OCI-M1 (cell line): ENCODE results near the gene TCF3.
"Not testable (repeated sequence)": the region's sequence is repeated elsewhere in the genome, so short reads cannot be mapped to it uniquely, and the experiment has no call there.

Experiments used
- DNase-seq: peaks from one replicate; lab custom pipeline; 2025; lab: John Stamatoyannopoulos, UW

TCF3 gene

GRCh38 chr19:1650650-1651567 lies 1.5 kb downstream of the TCF3 start:
- DNase-seq: peak; percentile 52

- no peak for DNase-seq
These were observed 2.4 kb downstream of the TCF3 start for GRCh38 chr19:1649706-1650649.

DNA sequence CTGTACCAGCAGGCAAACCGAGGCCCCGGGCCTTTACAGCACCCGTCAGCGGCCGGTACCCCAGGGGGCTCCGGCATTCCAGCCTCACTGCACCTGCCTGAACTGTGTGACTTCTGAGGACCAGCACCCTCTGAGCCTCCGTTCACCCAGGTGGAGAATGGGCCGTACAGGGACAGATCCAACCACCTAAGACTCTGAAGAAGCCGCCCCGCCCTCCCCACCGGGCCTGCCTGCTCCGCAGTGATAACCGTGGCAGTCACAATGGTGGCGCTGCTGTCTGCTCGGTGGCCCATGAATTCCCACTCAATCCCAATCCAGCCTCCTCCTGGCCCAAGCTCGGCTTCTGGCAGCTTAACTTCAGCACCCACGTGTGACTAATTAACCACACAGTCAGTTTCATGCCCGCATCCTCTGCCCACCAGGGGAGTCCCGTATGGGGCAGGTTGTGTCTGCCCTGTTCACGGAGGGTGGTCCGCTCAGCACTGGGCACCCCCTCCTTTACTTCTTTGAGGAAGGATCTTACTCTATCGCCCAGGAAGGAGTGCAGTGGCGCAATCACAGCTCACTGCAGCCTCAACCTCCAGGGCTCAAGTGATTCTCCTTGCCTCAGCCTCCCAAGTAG lies 3.4 kb downstream of the TCF3 start:
- DNase-seq: no peak

GRCh38 chr19:1648459-1648849 lies 4.0 kb downstream of the TCF3 start:
- no peak for DNase-seq

DNA sequence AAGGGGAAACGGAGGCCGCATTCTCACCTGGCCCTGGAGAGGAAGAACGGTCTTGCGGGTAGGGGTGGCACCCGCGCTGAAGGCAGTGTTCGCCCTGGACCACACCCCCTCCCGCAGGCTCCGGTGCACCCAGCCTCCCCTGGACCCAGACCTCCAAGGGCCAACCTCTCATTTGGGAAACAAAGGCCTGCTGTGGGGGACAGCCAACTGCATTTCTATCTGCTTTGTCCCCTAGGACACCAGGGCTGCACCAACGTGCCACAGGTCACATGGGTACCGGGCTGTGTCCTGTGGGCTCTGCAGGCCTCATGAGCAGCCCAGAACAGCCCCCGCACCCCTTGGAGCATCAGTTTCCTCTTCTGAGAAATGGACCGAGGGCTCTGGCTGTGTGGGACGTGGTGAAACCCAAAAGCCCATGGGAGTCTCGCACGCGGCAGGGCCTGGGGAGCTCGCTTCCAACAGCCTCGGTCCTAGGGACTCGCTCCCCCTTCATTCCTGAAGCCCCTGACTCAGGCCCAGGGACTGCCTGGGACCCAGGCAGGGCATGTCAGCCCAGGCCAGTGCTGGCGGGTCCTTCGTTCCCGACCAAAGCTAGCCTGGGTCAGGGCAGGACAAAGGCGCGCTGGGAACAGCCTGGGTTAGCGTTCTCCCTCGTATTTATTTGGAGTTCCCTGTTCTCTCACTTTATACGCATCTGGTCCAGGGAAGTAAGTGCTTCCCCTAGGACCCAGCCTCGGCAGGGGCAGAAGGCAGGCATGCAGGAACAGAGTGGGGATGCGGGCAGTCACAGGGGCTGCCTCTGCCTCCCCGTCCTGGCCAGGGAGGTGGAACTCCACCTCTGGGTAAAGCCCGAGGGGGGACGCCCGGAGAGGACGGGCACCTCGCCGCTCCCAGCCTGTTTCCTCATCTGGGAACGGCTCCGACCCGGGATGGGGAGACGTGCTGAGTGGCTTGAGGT lies 4.6 kb downstream of the TCF3 start:
- no peak for DNase-seq

GRCh38 chr19:1646659-1647453 lies 5.6 kb downstream of the TCF3 start:
- DNase-seq: no peak

DNA sequence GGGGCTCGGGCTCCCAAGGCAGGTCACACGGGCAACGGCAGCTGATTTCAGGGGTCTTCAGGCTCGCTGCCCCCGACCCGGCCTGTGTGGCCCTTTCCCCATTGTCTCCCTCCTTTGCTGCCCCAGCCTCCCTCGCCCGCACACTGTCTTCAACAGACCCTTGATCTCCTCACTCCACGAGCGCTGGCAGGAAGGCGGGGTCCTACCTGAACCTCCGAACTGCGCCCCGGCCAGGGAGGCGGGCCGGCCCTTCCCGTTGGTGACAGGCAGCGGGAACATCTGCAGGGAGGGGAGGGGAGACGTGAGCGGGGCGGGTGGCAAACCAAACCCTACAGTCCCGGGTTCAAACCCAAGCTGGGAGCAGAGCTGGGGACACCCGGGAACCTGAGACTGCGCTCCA lies 6.3 kb downstream of the TCF3 start:
- no peak for DNase-seq

DNA sequence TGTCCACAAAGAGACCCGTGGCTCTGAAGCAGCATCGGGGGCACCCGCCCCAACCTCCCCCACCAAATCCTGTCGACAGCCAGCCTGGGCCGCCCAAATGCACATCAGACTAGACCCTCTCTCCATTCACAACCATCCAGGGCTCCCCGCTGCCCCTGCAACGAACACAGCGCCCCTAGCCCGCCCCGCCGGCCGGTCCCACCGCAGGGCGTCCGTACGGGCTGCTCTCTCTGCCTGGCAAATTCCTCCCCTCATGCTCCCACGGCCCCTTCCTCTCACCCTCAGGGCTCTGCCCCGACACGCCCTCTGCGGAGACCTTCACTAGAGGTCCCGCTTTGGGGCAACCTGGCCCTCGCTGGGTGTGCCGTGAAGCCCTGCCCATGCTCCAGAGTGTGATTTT lies 7.1 kb downstream of the TCF3 start:
- DNase-seq: no peak

GRCh38 chr19:1644070-1644469 lies 8.3 kb downstream of the TCF3 start:
- no peak for DNase-seq

DNA sequence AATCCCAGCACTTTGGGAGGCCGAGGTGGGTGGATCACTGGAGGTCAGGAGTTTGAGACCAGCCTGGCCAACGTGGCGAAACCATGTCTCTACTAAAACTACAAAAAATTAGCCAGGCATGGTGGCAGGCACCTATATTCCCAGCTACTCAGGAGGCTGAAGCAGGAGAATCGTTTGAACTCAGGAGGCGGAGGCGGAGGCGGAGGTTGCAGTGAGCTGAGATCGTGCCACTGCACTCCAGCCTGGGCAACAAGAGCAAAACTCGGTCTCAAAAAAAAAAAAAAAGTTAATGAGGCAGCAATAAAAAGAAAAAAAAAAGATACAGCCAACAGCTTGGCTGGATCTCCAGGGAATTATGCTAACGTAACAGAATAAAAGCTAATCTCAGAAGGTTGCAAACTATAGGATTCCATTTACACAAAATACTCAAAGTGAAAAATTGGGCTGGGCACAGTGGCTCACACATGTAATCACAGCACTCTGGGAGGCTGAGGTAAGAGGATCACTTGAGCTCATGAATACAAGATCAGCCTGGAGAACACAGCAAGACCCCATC lies 11.4 kb downstream of the TCF3 start:
- not testable (repeated sequence) for DNase-seq

- DNase-seq: no peak
These were observed 15.8 kb downstream of the TCF3 start for GRCh38 chr19:1636325-1637236.

DNA sequence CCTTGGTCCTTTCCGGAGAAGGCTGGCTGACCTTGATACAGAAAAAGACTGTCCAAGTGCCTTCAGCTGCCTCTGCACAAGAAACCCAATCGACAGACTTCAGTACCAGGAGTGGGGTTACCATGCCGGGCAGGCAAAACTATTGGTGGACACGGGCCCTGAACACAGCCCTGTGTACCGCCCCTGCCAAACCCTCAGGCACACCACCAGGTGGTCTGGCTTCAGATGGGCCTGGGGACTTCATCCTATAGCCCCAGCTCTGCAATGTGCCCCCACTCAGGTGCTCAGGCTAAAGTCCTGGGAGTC lies 17.5 kb downstream of the TCF3 start:
- no peak for DNase-seq

- DNase-seq: no peak
These were observed 18.0 kb downstream of the TCF3 start for GRCh38 chr19:1634242-1634937.

GRCh38 chr19:1633269-1633826 lies 19.1 kb downstream of the TCF3 start:
- no peak for DNase-seq

GRCh38 chr19:1632462-1633268 lies 19.8 kb downstream of the TCF3 start:
- peak; percentile 64 for DNase-seq

GRCh38 chr19:1631557-1632100 lies 20.8 kb downstream of the TCF3 start:
- DNase-seq: no peak

DNA sequence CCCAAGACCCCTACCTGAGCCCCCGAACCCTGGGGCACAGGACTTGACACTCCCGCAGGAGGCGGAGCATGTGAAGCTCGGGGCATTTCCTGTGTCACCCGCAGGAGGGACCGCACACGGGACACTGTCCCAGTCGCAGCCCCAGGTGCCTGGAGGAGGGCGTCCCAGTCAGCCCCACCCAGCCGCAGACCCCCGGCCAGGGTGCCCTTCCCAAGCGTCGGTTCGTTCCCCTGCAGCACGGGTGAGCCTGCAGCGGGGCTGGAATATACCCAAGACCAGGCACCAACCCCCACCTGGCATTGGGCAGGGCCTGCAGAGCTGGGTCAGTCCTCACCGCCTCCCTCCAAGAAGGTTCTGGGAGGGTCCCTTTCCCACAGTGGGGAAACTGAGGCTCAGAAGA lies 21.6 kb downstream of the TCF3 start:
- DNase-seq: no peak
